SK-N-SH (cell line): ENCODE data around the gene SETD3. TPM values are rescaled to one million over a fixed set of nuclear protein-coding genes. Genes with fewer than 3 reads are reported as not detected.

Source experiments
- CTCF ChIA-PET: fragments of 300-600, 350-600 bp; formaldehyde crosslinking; extraction: SDS; loops from one replicate; lab custom pipeline; 2021; lab: Yijun Ruan, JAX
- POLR2A ChIA-PET: fragments of 350-600 bp; sonication (Branson Sonifier 250); formaldehyde crosslinking; extraction: SDS; loops from one replicate; lab custom pipeline; 2020; ENCODE audit warnings: antibody characterized with exemption, inconsistent platforms; lab: Yijun Ruan, JAX
- DNase-seq: peaks from one replicate; pipeline ENCODE4 v3.0.0; 2012
- H2AFZ ChIP-seq: fragments of 200-600 bp; sonication (generic); 2 replicates; pipeline ENCODE4 v1.8.1; 2016; ENCODE audit warnings: antibody characterized with exemption, mild to moderate bottlenecking, low read depth
- H3F3A ChIP-seq: fragments of 200-600 bp; sonication (generic); replicated peaks from 2 replicates; pipeline ENCODE3; 2016; ENCODE audit warnings: antibody characterized with exemption, mild to moderate bottlenecking; ENCODE audit not compliant: insufficient read depth
- H3K27ac ChIP-seq, 2 experiments: fragments of 200-500 bp in 1 of 2; fragments of 200-600 bp in 1 of 2; sonication (Bioruptor generic) in 1 of 2; sonication (generic), shearing (Covaris generic) in 1 of 2; 2 replicates each; pipeline versions ENCODE4 v1.5.1 to v1.6.1; 2014 to 2016; ENCODE audit warnings: low read depth in 2 of 2, inconsistent platforms in 1 of 2, low read length in 1 of 2, mild to moderate bottlenecking in 1 of 2, mixed read lengths in 1 of 2
- H3K27me3 ChIP-seq: fragments of 200-600 bp; sonication (generic), shearing (Covaris generic); 2 replicates; pipeline ENCODE4 v1.6.1; 2016; ENCODE audit warnings: mixed run types; ENCODE audit not compliant: insufficient read depth
- H3K36me3 ChIP-seq, 2 experiments: fragments of 200-500 bp in 1 of 2; fragments of 200-600 bp in 1 of 2; sonication (Bioruptor generic) in 1 of 2; sonication (generic) in 1 of 2; replicated peaks in 1 of 2; 2 replicates each; pipeline versions ENCODE3 to v1.5.1; 2014 to 2016; ENCODE audit warnings: low read length in 1 of 2, mild to moderate bottlenecking in 1 of 2; ENCODE audit not compliant: insufficient read depth in 2 of 2, control insufficient read depth in 1 of 2
- H3K4me1 ChIP-seq, 2 experiments: fragments of 200-500 bp in 1 of 2; fragments of 200-600 bp in 1 of 2; sonication (Bioruptor generic) in 1 of 2; sonication (generic), shearing (Covaris generic) in 1 of 2; 2 replicates each; pipeline versions ENCODE4 v1.5.1 to v1.6.1; 2014 to 2016; ENCODE audit warnings: low read depth in 1 of 2, low read length in 1 of 2, mixed run types in 1 of 2; ENCODE audit not compliant: insufficient read depth in 2 of 2, control insufficient read depth in 1 of 2
- H3K4me2 ChIP-seq: fragments of 200-600 bp; sonication (generic), shearing (Covaris generic); 2 replicates; pipeline ENCODE4 v1.6.1; 2017; ENCODE audit warnings: mixed run types
- H3K4me3 ChIP-seq, 2 experiments: fragments of 200-500 bp in 1 of 2; fragments of 200-600 bp in 1 of 2; sonication (Bioruptor generic) in 1 of 2; sonication (generic), shearing (Covaris generic) in 1 of 2; 2 replicates each; pipeline versions ENCODE4 v1.5.1 to v1.8.1; 2014 to 2016; ENCODE audit warnings: low read depth in 2 of 2, inconsistent platforms in 1 of 2, low read length in 1 of 2, mild to moderate bottlenecking in 1 of 2, mixed read lengths in 1 of 2, moderate library complexity in 1 of 2
- H3K79me2 ChIP-seq: fragments of 200-600 bp; sonication (generic); 2 replicates; pipeline ENCODE4 v1.8.1; 2017; ENCODE audit warnings: mild to moderate bottlenecking; ENCODE audit not compliant: insufficient read depth
- H3K9ac ChIP-seq: fragments of 200-600 bp; sonication (generic); 2 replicates; pipeline ENCODE4 v1.6.1; 2017; ENCODE audit warnings: mixed run types
- H3K9me2 ChIP-seq: fragments of 200-600 bp; sonication (generic); 2 replicates; pipeline ENCODE4 v1.6.1; 2017; ENCODE audit warnings: mixed run types
- H3K9me3 ChIP-seq: fragments of 200-600 bp; sonication (generic); 2 replicates; pipeline ENCODE4 v1.6.1; 2017; ENCODE audit warnings: mixed run types, mild to moderate bottlenecking, moderate library complexity
- H4K20me1 ChIP-seq: fragments of 200-600 bp; sonication (generic); 2 replicates; pipeline ENCODE4 v1.6.1; 2017; ENCODE audit warnings: mild to moderate bottlenecking, mixed run types; ENCODE audit not compliant: insufficient read depth
- CTCF ChIP-seq: fragments of 200-600 bp; sonication (generic); IDR thresholded peaks from 2 replicates; pipeline ENCODE4 v1.6.1; 2017; ENCODE audit warnings: antibody characterized with exemption, mild to moderate bottlenecking, moderate library complexity
- EZH2phosphoT487 ChIP-seq: fragments of 200-600 bp; sonication (generic); IDR thresholded peaks from 2 replicates; pipeline ENCODE4 v1.6.1; 2017; ENCODE audit warnings: low read depth, mixed run types, mild to moderate bottlenecking, antibody characterized with exemption, moderate library complexity, borderline replicate concordance
- FOSL2 ChIP-seq: IDR thresholded peaks from 2 replicates; pipeline ENCODE4 v1.4.0; 2012; ENCODE audit warnings: low read depth, mild to moderate bottlenecking, moderate library complexity, borderline replicate concordance
- FOXJ3 ChIP-seq: sonication (generic); formaldehyde crosslinking; IDR thresholded peaks from 2 replicates; pipeline ENCODE4 v1.5.1; 2020; ENCODE audit warnings: mild to moderate bottlenecking, missing genetic modification reagents
- GATA2 ChIP-seq: sonication (generic); formaldehyde crosslinking; IDR thresholded peaks from 2 replicates; pipeline ENCODE4 v1.5.0; 2020; ENCODE audit warnings: mild to moderate bottlenecking, missing genetic modification reagents
- IRF3 ChIP-seq: fragments of 150-350 bp; IDR thresholded peaks from 2 replicates; pipeline ENCODE4 v1.6.1; 2016; ENCODE audit warnings: mild to moderate bottlenecking, low read depth, low read length
- MAX ChIP-seq: IDR thresholded peaks from 2 replicates; pipeline ENCODE4 v1.4.0; 2012; ENCODE audit warnings: low read depth
- MXI1 ChIP-seq: IDR thresholded peaks from 2 replicates; pipeline ENCODE4 v1.6.1; 2012; ENCODE audit warnings: mild to moderate bottlenecking, low read depth, low read length, improper control_type of control experiment
- PBX3 ChIP-seq: IDR thresholded peaks from 2 replicates; pipeline ENCODE4; 2012
- RCOR1 ChIP-seq: fragments of 150-350 bp; IDR thresholded peaks from 2 replicates; pipeline ENCODE4 v1.6.1; 2017; ENCODE audit warnings: antibody characterized with exemption, low read length
- RFX5 ChIP-seq: IDR thresholded peaks from 2 replicates; pipeline ENCODE4 v1.6.1; 2012; ENCODE audit warnings: mild to moderate bottlenecking, improper control_type of control experiment, low read length
- RXRA ChIP-seq: IDR thresholded peaks from 2 replicates; pipeline ENCODE4 v1.4.0; 2012; ENCODE audit warnings: low read depth, mild to moderate bottlenecking, borderline replicate concordance
- TAF1 ChIP-seq: IDR thresholded peaks from 2 replicates; pipeline ENCODE4 v1.6.1; 2012; ENCODE audit warnings: low read depth, mild to moderate bottlenecking, low read length, moderate library complexity, borderline replicate concordance
- TEAD4 ChIP-seq: IDR thresholded peaks from 2 replicates; pipeline ENCODE4 v1.4.0; 2012; ENCODE audit warnings: mild to moderate bottlenecking, borderline replicate concordance; ENCODE audit not compliant: insufficient read depth
- USF1 ChIP-seq: IDR thresholded peaks from 2 replicates; pipeline ENCODE4 v1.4.0; 2012; ENCODE audit warnings: low read depth, borderline replicate concordance
- USF2 ChIP-seq: fragments of 150-350 bp; IDR thresholded peaks from 2 replicates; pipeline ENCODE4 v1.6.1; 2017; ENCODE audit warnings: antibody characterized with exemption, low read length, low read depth, borderline replicate concordance
- ZBTB33 ChIP-seq: IDR thresholded peaks from 2 replicates; pipeline ENCODE4 v1.4.0; 2012; ENCODE audit warnings: low read depth, borderline replicate concordance
- WGBS: methylation state at CpG from one replicate; pipeline ENCODE4 v1.1.6; 2017; ENCODE audit warnings: low lambda C conversion rate; 5-methylcytosine and 5-hydroxymethylcytosine counted together
- polyA plus RNA-seq, 3 experiments: library from polyadenylated mRNA; depleted of rRNA; stranded (reverse); fragments of >200 nt; gene quantifications; 2 replicates each; pipeline ENCODE4 v1.2.3, GENCODE V29; 2012

Gene SETD3
- polyA plus RNA-seq, 1 of the 3 experiments (the other 2 are of a cell fraction) = 19.1 TPM

- no peak overlapping the region for H3K9ac ChIP-seq
- ChIA-PET CTCF (interaction anchor here (1.0 to 1.1 kb wide), 2 partner anchors 10 to 28 kb away, joined by 3 read pairs; no protein-coding TSS in a partner anchor), POLR2A (no interaction called here)
- no peaks in the 10 kb centered on the region for H3K9me3 ChIP-seq
- TF ChIP-seq MAX (0 out of 2 replicates have a peak, but pooled peaks have one; percentile 31), FOSL2 (no peak)
- H3F3A ChIP-seq = no peaks in the 10 kb centered on the region
- H3K4me2 ChIP-seq = no peak overlapping the region
- no peaks in the 10 kb centered on the region for H4K20me1 ChIP-seq
- H3K79me2 ChIP-seq = no peaks in the 10 kb centered on the region
- no peaks in the 10 kb centered on the region for H3K36me3 ChIP-seq
- no peaks in the 10 kb centered on the region for H3K4me1 ChIP-seq
- H3K27me3 ChIP-seq = peaks cover 31% of the 10 kb centered on the region; the same call in 1 of the 2 replicates
- H3K4me3 ChIP-seq = no peak overlapping the region
- DNase-seq = peak; percentile 46
- H3K9me2 ChIP-seq = no peaks in the 10 kb centered on the region
- no peak overlapping the region for H3K27ac ChIP-seq
- WGBS = 43% methylated on average over 17 of the region's 24 CpGs
- no peak overlapping the region for H2AFZ ChIP-seq
These were observed 119.7 kb downstream of the SETD3 start for GRCh38 chr14:99360774-99361595.

- Histone ChIP-seq H3K4me2 (no peak overlapping the region), H3K27me3 (peaks cover 25% of the 10 kb centered on the region; the same call in 1 of the 2 replicates), H3K36me3 (no peaks in the 10 kb centered on the region), H3K27ac (no peak overlapping the region), H3K9me2 (no peaks in the 10 kb centered on the region), H2AFZ (no peak overlapping the region), H4K20me1 (no peaks in the 10 kb centered on the region), H3F3A (no peaks in the 10 kb centered on the region), H3K9ac (no peak overlapping the region), H3K4me1 (no peaks in the 10 kb centered on the region), H3K79me2 (no peaks in the 10 kb centered on the region), H3K9me3 (no peaks in the 10 kb centered on the region), H3K4me3 (no peak overlapping the region)
- ChIA-PET POLR2A (no interaction called here), CTCF (interaction anchor here (1.0 to 1.4 kb wide), 2 partner anchors 9 to 56 kb away, joined by 3 to 4 read pairs; no protein-coding TSS in a partner anchor)
- 57% methylated on average over 5 of the region's 5 CpGs for WGBS
- DNase-seq = no peak
- no peak for TF ChIP-seq USF1
- TF ChIP-seq PBX3 = no peak
- TF ChIP-seq TAF1 = no peak
- TF ChIP-seq TEAD4 = no peak
- no peak for TF ChIP-seq RFX5
- no peak for TF ChIP-seq EZH2phosphoT487
- TF ChIP-seq USF2 = no peak
- TF ChIP-seq CTCF = no peak
- no peak for TF ChIP-seq MXI1
- no peak for TF ChIP-seq GATA2 (CRISPR knock-in tag)
- TF ChIP-seq IRF3 = no peak
- no peak for TF ChIP-seq RCOR1
- TF ChIP-seq FOXJ3 (CRISPR knock-in tag) = no peak
- no peak for TF ChIP-seq ZBTB33
- TF ChIP-seq RXRA = no peak
These were observed 120.8 kb downstream of the SETD3 start for GRCh38 chr14:99359906-99360305.
